ENCODE results near the gene UBXN7.
A peak's percentile ranks its signal among the peaks of the same experiment; 100 is the strongest.
"Not testable (repeated sequence)": the region's sequence is repeated elsewhere in the genome, so short reads cannot be mapped to it uniquely, and the experiment has no call there.

Gene UBXN7

DNA sequence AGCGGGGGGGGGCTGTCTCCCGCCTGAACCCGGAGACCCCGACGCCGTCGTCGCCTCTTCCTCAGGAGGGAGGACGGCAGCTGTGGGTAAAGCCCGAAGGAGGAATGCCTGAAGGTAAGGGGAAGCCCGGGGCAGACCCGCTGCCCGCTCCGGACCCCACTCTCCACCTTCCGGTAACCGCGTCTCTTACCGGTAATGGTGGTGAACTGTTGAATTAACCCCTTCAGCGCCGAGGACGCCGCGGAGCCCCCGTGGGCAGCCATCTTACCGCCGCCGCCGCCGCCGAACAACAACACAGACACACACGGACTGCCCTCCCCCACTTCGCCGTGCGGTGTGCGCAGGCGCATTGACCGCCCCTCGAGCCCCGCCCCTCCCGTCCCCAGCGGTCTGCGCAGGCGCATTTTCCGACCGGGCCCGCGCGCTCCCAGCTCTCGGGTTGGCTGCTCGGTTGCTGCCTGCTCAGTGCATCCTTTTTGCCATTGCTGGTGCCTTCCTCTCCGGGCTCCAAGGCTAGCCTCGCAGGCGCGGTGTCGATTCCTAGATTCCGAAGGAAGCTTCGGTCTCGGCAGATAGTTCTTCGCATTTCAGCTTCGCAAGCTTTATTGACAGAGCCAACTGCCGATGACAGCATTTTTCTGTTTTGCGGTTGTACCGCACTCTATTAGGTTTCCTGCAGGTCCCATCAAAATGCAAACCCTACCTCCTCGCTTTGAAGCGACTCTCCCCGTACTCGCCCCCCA lies at the start of gene UBXN7:
Gene UBXN7 (minus strand): TSS at position 291 of the 743 bp plus-strand sequence. CDS start 28 bp downstream, at position 263.
- DNase-seq (ENCODE audit: low read depth, low spot score): peak; percentile 94

GRCh38 chr3:196477678-196478077 lies 45.5 kb upstream of the UBXN7 start:
- DNase-seq (ENCODE audit: low read depth, low spot score): no peak

DNA sequence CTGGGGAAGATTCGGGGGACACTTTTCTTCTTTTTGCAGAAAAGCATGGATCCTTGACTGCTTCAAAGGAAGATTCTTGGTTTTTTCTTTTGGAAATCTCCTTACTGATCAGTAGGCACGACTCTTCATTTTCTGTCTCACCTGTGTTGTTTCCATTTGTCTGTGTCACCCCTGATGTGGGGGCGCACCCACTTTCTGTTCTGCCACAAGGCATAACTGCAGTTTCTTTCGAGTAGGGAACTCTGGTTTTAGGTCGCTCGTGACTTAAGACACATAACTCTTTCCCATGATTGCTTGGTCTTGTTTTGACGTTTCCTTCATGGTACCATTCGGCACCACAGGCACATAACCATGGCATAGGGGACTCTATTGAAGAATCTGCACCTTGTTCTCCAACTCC lies 40.1 kb upstream of the UBXN7 start:
- DNase-seq (ENCODE audit: low read depth, low spot score): no peak

DNA sequence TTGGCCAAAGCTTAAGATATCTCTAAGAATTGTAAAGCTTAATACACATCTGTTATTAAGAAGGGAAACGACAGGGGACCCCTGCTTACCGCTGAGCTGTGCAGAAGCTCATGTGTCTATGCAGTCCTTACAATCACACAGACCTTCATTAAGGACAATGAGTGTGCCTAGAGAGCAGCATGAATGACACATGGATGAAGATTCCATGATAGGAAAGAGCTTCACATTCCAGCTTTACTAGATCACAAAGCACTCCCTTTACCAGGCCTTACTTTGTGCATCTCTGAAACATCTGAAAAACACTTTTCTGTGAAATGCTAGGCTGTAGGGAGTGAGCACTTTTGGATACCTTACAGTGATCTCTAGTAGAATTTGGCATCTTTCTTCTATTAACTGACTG lies 39.3 kb upstream of the UBXN7 start:
- DNase-seq (ENCODE audit: low read depth, low spot score): no peak

GRCh38 chr3:196470182-196470581 lies 38.0 kb upstream of the UBXN7 start:
- DNase-seq (ENCODE audit: low read depth, low spot score): not testable (repeated sequence)

DNA sequence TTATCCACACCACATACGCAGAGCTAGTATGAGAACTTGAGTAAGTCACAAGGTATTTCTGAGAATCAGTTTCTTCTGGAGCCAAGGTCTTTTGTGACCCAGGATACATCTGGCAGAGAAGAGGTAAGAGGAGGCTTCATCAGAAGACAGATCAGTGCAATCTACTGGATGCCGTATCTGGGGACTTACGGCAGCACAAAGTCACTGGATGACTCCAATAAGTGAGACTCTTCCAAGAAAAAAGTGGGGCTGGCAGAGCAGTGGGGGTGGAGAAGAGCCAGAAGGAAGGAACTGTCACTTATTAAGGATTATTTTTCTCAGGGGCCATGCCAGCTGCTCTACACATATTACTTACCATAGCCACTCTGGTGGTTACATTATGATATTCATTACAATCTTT lies 31.6 kb upstream of the UBXN7 start:
- DNase-seq (ENCODE audit: low read depth, low spot score): no peak

GRCh38 chr3:196463478-196463756 lies 31.2 kb upstream of the UBXN7 start:
- DNase-seq (ENCODE audit: low read depth, low spot score): no peak

GRCh38 chr3:196462680-196463477 lies 30.7 kb upstream of the UBXN7 start:
- DNase-seq (ENCODE audit: low read depth, low spot score): not testable (repeated sequence)

DNA sequence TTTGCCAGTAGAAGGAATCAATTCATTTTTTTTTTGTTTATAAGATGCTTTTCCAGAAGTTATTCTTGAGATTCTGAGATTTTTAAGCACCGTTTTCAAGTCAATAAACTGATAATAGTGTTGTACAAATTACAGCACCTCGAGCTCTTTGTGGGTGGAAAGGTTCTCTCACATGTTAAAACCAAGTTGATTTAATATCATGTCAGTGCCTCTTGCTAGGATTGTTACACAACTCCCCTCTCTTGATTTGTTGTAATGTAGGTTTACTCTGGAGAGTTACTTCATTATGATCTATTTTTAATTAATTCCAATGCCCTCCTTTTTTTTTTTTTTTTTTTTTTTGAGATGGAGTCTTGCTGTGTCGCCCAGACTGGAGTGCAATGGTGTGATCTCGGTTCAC lies 25.8 kb upstream of the UBXN7 start:
- DNase-seq (ENCODE audit: low read depth, low spot score): no peak

DNA sequence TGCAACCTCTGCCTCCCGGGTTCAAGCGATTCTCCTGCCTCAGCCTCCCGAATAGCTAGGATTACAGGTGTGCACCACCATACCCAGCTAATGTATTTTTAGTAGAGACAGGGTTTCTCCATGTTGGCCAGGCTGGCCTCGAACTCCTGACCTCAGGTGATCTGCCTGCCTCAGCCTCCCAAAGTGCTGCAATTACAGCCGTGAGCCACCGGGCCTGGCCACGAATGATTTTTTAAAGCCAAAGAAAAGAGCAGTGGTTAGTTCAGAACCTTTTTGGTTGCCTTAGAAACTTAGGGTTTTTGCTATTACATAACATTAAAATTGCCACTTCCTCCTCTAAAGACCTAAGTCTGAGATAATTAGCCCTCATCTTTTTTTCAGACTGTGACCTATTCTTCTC lies 25.2 kb upstream of the UBXN7 start:
- DNase-seq (ENCODE audit: low read depth, low spot score): not testable (repeated sequence)

DNA sequence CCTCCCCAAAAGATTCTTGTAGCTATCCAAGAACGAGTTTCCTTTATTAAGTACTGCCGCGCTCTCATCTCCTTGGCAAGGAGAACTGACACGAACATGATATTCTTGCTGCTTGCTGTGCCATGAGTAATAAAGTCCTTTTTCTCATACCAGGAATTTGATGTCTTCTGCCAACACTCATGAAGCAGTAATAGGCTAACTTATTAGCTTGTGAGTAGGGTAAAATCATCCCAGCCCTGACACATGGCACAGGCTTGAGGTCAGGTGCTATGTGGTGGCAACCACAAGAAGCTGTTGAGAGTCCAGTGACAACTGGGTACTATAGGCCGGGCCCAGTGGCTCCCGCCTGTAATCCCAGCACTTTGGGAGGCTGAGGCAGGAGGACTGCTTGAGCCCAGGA lies 22.7 kb upstream of the UBXN7 start:
- DNase-seq (ENCODE audit: low read depth, low spot score): no peak

- DNase-seq (ENCODE audit: low read depth, low spot score): not testable (repeated sequence)
Measured at GRCh38 chr3:196445391-196445790, 13.2 kb upstream of the UBXN7 start.

DNA sequence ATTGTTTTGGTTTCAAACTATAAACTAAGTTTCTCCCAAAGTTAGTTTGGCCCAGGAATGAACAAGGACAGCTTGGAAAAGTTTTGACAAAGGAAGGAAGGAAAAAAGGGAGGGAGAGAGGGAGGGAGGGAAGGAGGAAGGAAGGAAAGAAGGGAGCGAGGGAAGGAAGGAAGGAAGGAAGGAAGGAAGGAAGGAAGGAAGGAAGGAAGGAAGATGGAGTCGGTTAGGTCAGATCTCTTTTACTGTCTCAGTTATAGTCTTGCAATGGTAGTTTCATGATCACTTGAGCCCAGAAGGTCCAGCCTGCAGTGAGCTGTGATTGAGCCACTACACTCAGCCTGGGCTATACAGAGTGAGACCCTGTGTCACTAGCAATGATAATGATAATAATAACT lies 12.3 kb upstream of the UBXN7 start:
- DNase-seq (ENCODE audit: low read depth, low spot score): no peak

GRCh38 chr3:196440696-196441095 lies 8.5 kb upstream of the UBXN7 start:
- no peak for DNase-seq (ENCODE audit: low read depth, low spot score)

GRCh38 chr3:196440041-196440537 lies 7.9 kb upstream of the UBXN7 start:
- no peak for DNase-seq (ENCODE audit: low read depth, low spot score)

DNA sequence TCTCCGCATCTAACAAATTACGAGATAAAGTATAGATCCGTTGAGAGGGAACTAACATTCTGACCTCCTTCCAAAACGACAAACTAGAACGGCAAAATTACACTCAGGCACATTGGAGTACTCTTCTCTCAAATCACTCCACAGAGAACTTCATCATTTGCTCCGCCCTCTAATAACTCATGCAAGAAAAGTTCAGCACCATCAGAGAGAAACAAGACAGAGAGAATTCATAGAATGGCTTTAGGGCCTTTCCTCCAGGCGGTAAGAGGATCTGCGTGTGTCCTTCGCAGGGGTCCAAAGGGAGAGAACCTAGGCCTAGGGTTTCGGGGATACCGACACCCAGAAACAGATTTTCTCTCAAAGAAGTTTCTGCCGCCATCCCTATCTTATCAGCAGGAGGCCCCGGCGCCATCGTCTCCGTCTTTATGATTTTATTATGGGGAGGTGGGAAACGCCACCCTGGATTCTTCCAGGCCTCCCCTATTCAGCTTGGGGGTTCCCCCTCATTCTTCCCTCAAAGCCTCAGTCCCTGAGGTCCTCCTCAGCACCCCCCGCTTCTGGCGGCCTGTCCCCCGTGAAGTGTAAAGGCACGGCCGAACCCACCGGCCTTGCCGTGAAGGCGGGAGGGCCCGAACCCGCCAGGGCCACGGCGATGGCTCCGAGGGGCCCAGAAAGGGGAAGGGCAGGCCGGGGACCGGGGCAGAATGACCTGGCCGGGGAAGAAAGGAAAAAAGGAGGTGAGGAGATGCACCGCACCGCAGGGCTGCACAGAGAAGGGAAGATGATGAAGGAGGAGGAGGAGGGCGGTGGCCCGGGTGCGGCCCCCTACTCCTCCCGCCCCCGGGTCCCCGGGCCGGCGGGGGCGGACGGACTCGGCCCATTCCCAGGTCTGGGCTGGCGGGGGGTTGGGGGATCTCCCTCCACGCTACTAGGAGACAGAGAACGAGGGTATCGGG lies 768 bp downstream of the UBXN7 start:
- DNase-seq (ENCODE audit: low read depth, low spot score): no peak

- DNase-seq (ENCODE audit: low read depth, low spot score): no peak
Measured at GRCh38 chr3:196428041-196428440, 4.2 kb downstream of the UBXN7 start.

- DNase-seq (ENCODE audit: low read depth, low spot score): not testable (repeated sequence)
Measured at GRCh38 chr3:196424421-196424820, 7.8 kb downstream of the UBXN7 start.

DNA sequence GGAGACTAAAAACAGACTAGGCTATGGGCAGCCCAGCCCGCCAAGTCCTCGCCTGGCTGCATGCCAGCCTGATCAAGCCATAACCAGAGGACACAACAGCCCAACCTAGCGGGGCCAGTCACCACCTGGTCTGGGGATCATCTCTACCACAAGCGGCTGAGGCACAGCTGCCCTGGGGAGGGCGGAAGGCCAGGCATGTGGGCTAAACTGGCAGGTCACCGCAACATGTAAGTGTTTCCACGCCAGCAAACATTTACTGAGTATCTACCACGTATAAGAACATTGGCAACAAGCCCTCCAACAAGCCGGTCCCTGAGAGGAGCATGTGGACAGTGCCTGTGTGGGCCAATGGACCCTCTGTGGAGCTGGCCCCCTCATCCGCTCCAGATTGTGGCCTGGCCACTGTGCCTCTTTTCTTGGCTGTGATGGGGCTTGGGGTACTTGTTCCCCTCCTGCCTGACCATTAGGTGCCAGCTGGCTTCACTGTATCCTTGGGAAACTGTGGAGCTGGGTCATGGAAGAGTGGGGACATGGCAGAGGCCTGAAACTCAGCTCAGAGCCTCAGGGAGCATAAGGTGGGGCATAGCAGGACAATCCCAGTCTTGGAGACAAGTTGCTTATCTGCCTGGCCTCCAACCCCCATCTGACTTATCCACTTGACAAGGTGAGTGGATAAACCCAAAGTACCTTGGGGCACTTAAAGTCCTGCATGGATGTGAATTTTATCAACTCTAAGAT lies 9.0 kb downstream of the UBXN7 start:
- no peak for DNase-seq (ENCODE audit: low read depth, low spot score)

DNA sequence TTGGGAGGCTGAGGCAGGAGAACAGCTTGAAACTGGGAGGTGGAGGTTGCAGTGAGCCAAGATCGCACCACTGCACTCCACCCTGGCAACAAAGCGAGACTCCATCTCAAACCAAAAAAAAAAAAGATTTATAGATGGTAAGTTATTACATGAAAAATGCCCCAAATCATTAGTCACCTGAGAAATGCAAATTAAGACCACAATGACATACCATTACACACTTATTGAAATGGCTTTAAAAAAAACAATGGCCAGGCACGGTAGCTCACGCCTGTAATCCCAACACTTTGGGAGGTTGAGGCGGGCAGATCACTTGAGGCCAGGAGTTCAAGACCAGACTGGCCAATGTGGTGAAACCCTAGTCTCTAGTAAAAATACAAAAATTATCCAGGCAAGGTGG lies 10.6 kb downstream of the UBXN7 start:
- DNase-seq (ENCODE audit: low read depth, low spot score): not testable (repeated sequence)

DNA sequence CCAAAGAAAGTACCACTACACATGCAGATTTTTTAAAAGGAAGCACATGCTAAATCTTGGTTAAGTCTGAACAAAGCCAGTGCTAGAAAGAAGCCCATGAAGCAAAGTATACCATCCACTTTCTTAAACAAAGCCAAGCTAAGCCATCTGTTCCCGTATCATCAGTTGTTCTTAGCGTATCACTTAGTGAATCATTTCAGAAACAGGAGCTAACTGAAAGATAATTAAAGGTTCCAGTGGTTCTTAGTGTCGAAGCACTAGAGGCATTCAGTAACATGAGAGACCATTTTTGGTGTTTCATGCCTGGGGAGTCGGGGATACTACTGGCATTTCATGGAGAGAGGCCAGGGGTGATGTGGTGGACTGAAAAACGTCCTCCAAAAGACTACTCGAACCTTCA lies 12.8 kb downstream of the UBXN7 start:
- DNase-seq (ENCODE audit: low read depth, low spot score): no peak
